Liver (tissue), 9 donors: ENCODE data around the gene THADA. TPM values are rescaled to one million over a fixed set of nuclear protein-coding genes. Genes with fewer than 3 reads are reported as not detected.
A peak's percentile ranks its signal among the peaks of the same experiment; 100 is the strongest.
"Not testable (repeated sequence)": the region's sequence is repeated elsewhere in the genome, so short reads cannot be mapped to it uniquely, and the experiment has no call there.

Experiments
- DNase-seq: peaks from one replicate; pipeline ENCODE4 v3.0.0-alpha.2; 2017; ENCODE audit warnings: low spot score
- H3K27ac ChIP-seq, 2 donors: one replicate each; pipeline ENCODE4 v1.7.0; 2013; ENCODE audit warnings: inconsistent platforms in 2 of 2, low read length in 2 of 2, control low read depth in 1 of 2, low read depth in 1 of 2, mild to moderate bottlenecking in 1 of 2
- H3K27me3 ChIP-seq, 4 donors: one replicate each; pipeline versions ENCODE4 v1.6.1 to v1.7.0; 2013; ENCODE audit warnings: low read length in 3 of 4, inconsistent platforms in 1 of 4, mild to moderate bottlenecking in 1 of 4, moderate library complexity in 1 of 4; ENCODE audit not compliant: control insufficient read depth in 4 of 4, insufficient read depth in 4 of 4
- H3K36me3 ChIP-seq, 4 donors: one replicate each; pipeline versions ENCODE4 v1.6.1 to v1.7.0; 2013; ENCODE audit warnings: low read length in 3 of 4, mild to moderate bottlenecking in 3 of 4, low read depth in 1 of 4, moderate library complexity in 1 of 4; ENCODE audit not compliant: control insufficient read depth in 4 of 4, insufficient read depth in 3 of 4
- H3K4me1 ChIP-seq, 4 donors: one replicate each; pipeline versions ENCODE4 v1.6.1 to v1.7.0; 2013; ENCODE audit warnings: low read length in 3 of 4, mild to moderate bottlenecking in 3 of 4, moderate library complexity in 1 of 4; ENCODE audit not compliant: control insufficient read depth in 4 of 4, insufficient read depth in 4 of 4
- H3K4me3 ChIP-seq, 3 donors: one replicate each; pipeline versions ENCODE4 v1.6.1 to v1.7.0; 2013; ENCODE audit warnings: low read length in 3 of 3, control low read depth in 1 of 3, low read depth in 1 of 3, mild to moderate bottlenecking in 1 of 3
- H3K9ac ChIP-seq, 2 donors: one replicate each; pipeline ENCODE4 v1.7.0; 2013; ENCODE audit warnings: low read length in 2 of 2, mild to moderate bottlenecking in 2 of 2, moderate library complexity in 2 of 2, control low read depth in 1 of 2, low read depth in 1 of 2
- H3K9me3 ChIP-seq, 4 donors: one replicate each; pipeline versions ENCODE4 v1.6.1 to v1.7.0; 2013; ENCODE audit warnings: low read length in 3 of 4; ENCODE audit not compliant: control insufficient read depth in 4 of 4
- EGR1 ChIP-seq, 2 donors: IDR thresholded peaks; 2 replicates each; pipeline ENCODE4 v1.6.1; 2016 to 2018; ENCODE audit warnings: antibody characterized with exemption in 2 of 2, low read depth in 2 of 2
- FOXA1 ChIP-seq: IDR thresholded peaks from 2 replicates; pipeline ENCODE4 v1.6.1; 2016; ENCODE audit warnings: antibody characterized with exemption
- FOXA2 ChIP-seq: IDR thresholded peaks from 2 replicates; pipeline ENCODE4 v1.6.1; 2016; ENCODE audit warnings: antibody characterized with exemption
- GABPA ChIP-seq, 2 donors: IDR thresholded peaks in 1 of 2; conservative IDR thresholded peaks in 1 of 2; 2 replicates each; pipeline ENCODE4 v1.6.1; 2016; ENCODE audit warnings: antibody characterized with exemption in 2 of 2, mild to moderate bottlenecking in 1 of 2, moderate library complexity in 1 of 2
- HNF4A ChIP-seq, 2 donors: conservative IDR thresholded peaks; 2 replicates each; pipeline ENCODE4 v1.6.1; 2016; ENCODE audit warnings: antibody characterized with exemption in 2 of 2, mild to moderate bottlenecking in 2 of 2
- HNF4G ChIP-seq: IDR thresholded peaks from 2 replicates; pipeline ENCODE4 v1.6.1; 2016; ENCODE audit warnings: antibody characterized with exemption
- JUND ChIP-seq, 2 donors: IDR thresholded peaks; 2 replicates each; pipeline ENCODE4 v1.6.1; 2016; ENCODE audit warnings: antibody characterized with exemption in 2 of 2
- MAX ChIP-seq: IDR thresholded peaks from 2 replicates; pipeline ENCODE4 v1.6.1; 2016; ENCODE audit warnings: antibody characterized with exemption
- NR2F2 ChIP-seq: IDR thresholded peaks from 2 replicates; pipeline ENCODE4 v1.6.1; 2016; ENCODE audit warnings: antibody characterized with exemption
- RAD21 ChIP-seq, 2 donors: IDR thresholded peaks; 2 replicates each; pipeline ENCODE4 v1.6.1; 2016; ENCODE audit warnings: antibody characterized with exemption in 2 of 2, mild to moderate bottlenecking in 2 of 2
- REST ChIP-seq: IDR thresholded peaks from 2 replicates; pipeline ENCODE4 v1.6.1; 2016; ENCODE audit warnings: antibody characterized with exemption, mild to moderate bottlenecking
- RXRA ChIP-seq, 2 donors: IDR thresholded peaks; 2 replicates each; pipeline ENCODE4 v1.6.1; 2017 to 2018; ENCODE audit warnings: antibody characterized with exemption in 2 of 2, mild to moderate bottlenecking in 1 of 2
- SP1 ChIP-seq: IDR thresholded peaks from 2 replicates; pipeline ENCODE4 v1.6.1; 2018; ENCODE audit warnings: antibody characterized with exemption, mild to moderate bottlenecking
- TAF1 ChIP-seq: conservative IDR thresholded peaks from 2 replicates; pipeline ENCODE4 v1.6.1; 2016; ENCODE audit warnings: antibody characterized with exemption, mild to moderate bottlenecking
- YY1 ChIP-seq: IDR thresholded peaks from 2 replicates; pipeline ENCODE4 v1.6.1; 2016; ENCODE audit warnings: antibody characterized with exemption, mild to moderate bottlenecking
- WGBS: extraction: QIAGEN DNeasy Blood & Tissue Kit; methylation state at CpG from one replicate; pipeline ENCODE4 v1.1.7; 2013; 5-methylcytosine and 5-hydroxymethylcytosine counted together
- polyA plus RNA-seq, 2 donors: library from polyadenylated mRNA; stranded (reverse) in 1 of 2; unstranded in 1 of 2; fragments of 200-250 nt in 1 of 2; fragments of >200 nt in 1 of 2; fragmentation: Nextera tagmentation in 1 of 2; extraction: Ambion mirVana in 1 of 2; gene quantifications; one replicate each; pipeline versions ENCODE4 v1.2.1 to v1.2.3, GENCODE V29; 2013 to 2015
- total RNA-seq, 2 donors: library from RNA; depleted of rRNA; stranded (reverse); fragments of >200 nt; gene quantifications; one replicate each; pipeline ENCODE4 v1.2.3, GENCODE V29; 2014
- TF ChIP-seq, protein P1 (sequence below): IDR thresholded peaks from 2 replicates; pipeline ENCODE4 v1.6.1; 2016; ENCODE audit warnings: antibody characterized with exemption
- TF ChIP-seq, protein P2 (sequence below): fragments of 150-350 bp; IDR thresholded peaks from 2 replicates; pipeline ENCODE4 v1.5.1; 2017; ENCODE audit warnings: improper control_type of control experiment, low read depth, low read length; ENCODE audit not compliant: missing input control
- TF ChIP-seq, protein P3 (sequence below): IDR thresholded peaks from 2 replicates; pipeline ENCODE4 v1.6.1; 2016; ENCODE audit warnings: antibody characterized with exemption
- donor health status: healthy.
- donor health status: healthy.
- donor health status: healthy.
- donor health status: healthy.
- donor health status: healthy.

Gene THADA
- total and polyA plus RNA-seq, 4 donors = 12.0 to 37.2 (median 22.3) TPM

- no peaks in the 10 kb centered on the region for H3K36me3 ChIP-seq
- peaks cover 4 to 23% (median 10%) of the 10 kb centered on the region in 4 donors for H3K4me1 ChIP-seq
Observed at GRCh38 chr2:43537137-43537536, 58.7 kb downstream of the THADA start.

GRCh38 chr2:43534569-43534968, 61.3 kb downstream of the THADA start:
- WGBS = 61% methylated on average over 3 of the region's 3 CpGs
- Histone ChIP-seq H3K4me3 (no peak overlapping the region), H3K4me1 (peaks cover 1 to 9% (median 2%) of the 10 kb centered on the region in 4 donors), H3K27ac (peak overlapping the region in 1 of 2 donors; percentile 17), H3K9me3 (no peaks in the 10 kb centered on the region), H3K9ac (no peak overlapping the region), H3K36me3 (no peaks in the 10 kb centered on the region), H3K27me3 (no peaks in the 10 kb centered on the region)
- TF ChIP-seq MAX (no peak), RXRA (IDR thresholded peaks at IDR 0.05) (peak in 1 of 2 donors; percentile 55), JUND (IDR thresholded peaks at IDR 0.05) (peak in 1 of 2 donors; percentile 20), NR2F2 (no peak), GABPA (IDR thresholded peaks at IDR 0.05 in 1 of 2, conservative IDR thresholded peaks at IDR 0.05 in 1 of 2) (no peak), HNF4A (conservative IDR thresholded peaks at IDR 0.05) (peak in 1 of 2 donors; percentile 38), SP1 (no peak), HNF4G (no peak), FOXA2 (peak; percentile 75), EGR1 (IDR thresholded peaks at IDR 0.05; ENCODE audit: low read depth in 2 of 2) (no peak), YY1 (peak; percentile 23), RAD21 (IDR thresholded peaks at IDR 0.05) (peak; percentile 12 to 35), REST (no peak), FOXA1 (peak; percentile 68), TAF1 (no peak)
- TF ChIP-seq, protein P1, sequence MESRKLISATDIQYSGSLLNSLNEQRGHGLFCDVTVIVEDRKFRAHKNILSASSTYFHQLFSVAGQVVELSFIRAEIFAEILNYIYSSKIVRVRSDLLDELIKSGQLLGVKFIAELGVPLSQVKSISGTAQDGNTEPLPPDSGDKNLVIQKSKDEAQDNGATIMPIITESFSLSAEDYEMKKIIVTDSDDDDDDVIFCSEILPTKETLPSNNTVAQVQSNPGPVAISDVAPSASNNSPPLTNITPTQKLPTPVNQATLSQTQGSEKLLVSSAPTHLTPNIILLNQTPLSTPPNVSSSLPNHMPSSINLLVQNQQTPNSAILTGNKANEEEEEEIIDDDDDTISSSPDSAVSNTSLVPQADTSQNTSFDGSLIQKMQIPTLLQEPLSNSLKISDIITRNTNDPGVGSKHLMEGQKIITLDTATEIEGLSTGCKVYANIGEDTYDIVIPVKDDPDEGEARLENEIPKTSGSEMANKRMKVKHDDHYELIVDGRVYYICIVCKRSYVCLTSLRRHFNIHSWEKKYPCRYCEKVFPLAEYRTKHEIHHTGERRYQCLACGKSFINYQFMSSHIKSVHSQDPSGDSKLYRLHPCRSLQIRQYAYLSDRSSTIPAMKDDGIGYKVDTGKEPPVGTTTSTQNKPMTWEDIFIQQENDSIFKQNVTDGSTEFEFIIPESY = no peak
- TF ChIP-seq, protein P2, sequence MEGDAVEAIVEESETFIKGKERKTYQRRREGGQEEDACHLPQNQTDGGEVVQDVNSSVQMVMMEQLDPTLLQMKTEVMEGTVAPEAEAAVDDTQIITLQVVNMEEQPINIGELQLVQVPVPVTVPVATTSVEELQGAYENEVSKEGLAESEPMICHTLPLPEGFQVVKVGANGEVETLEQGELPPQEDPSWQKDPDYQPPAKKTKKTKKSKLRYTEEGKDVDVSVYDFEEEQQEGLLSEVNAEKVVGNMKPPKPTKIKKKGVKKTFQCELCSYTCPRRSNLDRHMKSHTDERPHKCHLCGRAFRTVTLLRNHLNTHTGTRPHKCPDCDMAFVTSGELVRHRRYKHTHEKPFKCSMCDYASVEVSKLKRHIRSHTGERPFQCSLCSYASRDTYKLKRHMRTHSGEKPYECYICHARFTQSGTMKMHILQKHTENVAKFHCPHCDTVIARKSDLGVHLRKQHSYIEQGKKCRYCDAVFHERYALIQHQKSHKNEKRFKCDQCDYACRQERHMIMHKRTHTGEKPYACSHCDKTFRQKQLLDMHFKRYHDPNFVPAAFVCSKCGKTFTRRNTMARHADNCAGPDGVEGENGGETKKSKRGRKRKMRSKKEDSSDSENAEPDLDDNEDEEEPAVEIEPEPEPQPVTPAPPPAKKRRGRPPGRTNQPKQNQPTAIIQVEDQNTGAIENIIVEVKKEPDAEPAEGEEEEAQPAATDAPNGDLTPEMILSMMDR = no peak
- TF ChIP-seq, protein P3, sequence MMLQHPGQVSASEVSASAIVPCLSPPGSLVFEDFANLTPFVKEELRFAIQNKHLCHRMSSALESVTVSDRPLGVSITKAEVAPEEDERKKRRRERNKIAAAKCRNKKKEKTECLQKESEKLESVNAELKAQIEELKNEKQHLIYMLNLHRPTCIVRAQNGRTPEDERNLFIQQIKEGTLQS = peak; percentile 76
- no peak for DNase-seq

More at GRCh38 chr2:43537137-43537536, 58.7 kb downstream of the THADA start:
- H3K27ac ChIP-seq = no peak overlapping the region
- H3K27me3 ChIP-seq = no peaks in the 10 kb centered on the region
- no peaks in the 10 kb centered on the region for H3K9me3 ChIP-seq
- WGBS = 62% methylated on average over 2 of the region's 2 CpGs
- DNase-seq = no peak
- H3K4me3 ChIP-seq = no peak overlapping the region
- H3K9ac ChIP-seq = no peak overlapping the region
- TF ChIP-seq MAX (no peak), GABPA (IDR thresholded peaks at IDR 0.05 in 1 of 2, conservative IDR thresholded peaks at IDR 0.05 in 1 of 2) (no peak)

GRCh38 chr2:43532572-43532971, 63.3 kb downstream of the THADA start:
- H3K27me3 ChIP-seq, H3K9ac ChIP-seq, H3K4me1 ChIP-seq, H3K36me3 ChIP-seq, H3K4me3 ChIP-seq, H3K27ac ChIP-seq, H3K9me3 ChIP-seq, DNase-seq: not testable (repeated sequence)
- 98% methylated on average over 3 of the region's 3 CpGs for WGBS
